H1 (cell line): ENCODE data around the gene MCM3AP. TPM values are rescaled to one million over a fixed set of nuclear protein-coding genes. Genes with fewer than 3 reads are reported as not detected.

Experiments
- CTCF ChIA-PET: fragments of 300-600 bp; sonication (Branson Sonifier 250); formaldehyde crosslinking; loops from one replicate; lab custom pipeline; 2021; ENCODE audit not compliant: partially characterized antibody; lab: Charles Lee
- POLR2A ChIA-PET: fragments of 300-600 bp; sonication (Branson Sonifier 250); formaldehyde crosslinking; loops from one replicate; lab custom pipeline; 2021; ENCODE audit warnings: inconsistent platforms; ENCODE audit not compliant: partially characterized antibody; lab: Charles Lee
- DNase-seq, 2 experiments: peaks; one replicate each; pipeline versions ENCODE4 v3.0.0 to v3.0.0-alpha.2; 2010 to 2022; ENCODE audit warnings: low spot score in 2 of 2, low read depth in 1 of 2, mixed read lengths in 1 of 2
- FAIRE-seq: peaks from 2 replicates; lab custom pipeline; 2011; peaks lifted over from hg19 to GRCh38; lab: Jason Lieb, UNC
- H2AFZ ChIP-seq: 2 replicates; pipeline ENCODE4 v1.8.1; 2012; ENCODE audit warnings: low read length, inconsistent platforms
- H2AK5ac ChIP-seq: 2 replicates; pipeline ENCODE4 v1.6.1; 2013; ENCODE audit warnings: low read depth, low read length
- H2BK120ac ChIP-seq: replicated peaks from 2 replicates; pipeline ENCODE3; 2013; ENCODE audit warnings: low read depth, low read length, inconsistent platforms
- H2BK12ac ChIP-seq: 2 replicates; pipeline ENCODE4 v1.6.1; 2013; ENCODE audit warnings: low read depth, low read length
- H2BK15ac ChIP-seq: 2 replicates; pipeline ENCODE4 v1.6.1; 2013; ENCODE audit warnings: low read length
- H2BK20ac ChIP-seq: 2 replicates; pipeline ENCODE4 v1.6.1; 2013; ENCODE audit warnings: low read length
- H2BK5ac ChIP-seq: 2 replicates; pipeline ENCODE4 v1.6.1; 2013; ENCODE audit warnings: low read depth, low read length
- H3K14ac ChIP-seq: 2 replicates; pipeline ENCODE4 v1.6.1; 2013; ENCODE audit warnings: inconsistent platforms; ENCODE audit not compliant: insufficient read length
- H3K18ac ChIP-seq: 2 replicates; pipeline ENCODE4 v1.6.1; 2013; ENCODE audit warnings: low read length; ENCODE audit errors: extremely low read depth
- H3K23ac ChIP-seq: 2 replicates; pipeline ENCODE4 v1.6.1; 2013; ENCODE audit warnings: inconsistent platforms; ENCODE audit not compliant: insufficient read length
- H3K23me2 ChIP-seq: 2 replicates; pipeline ENCODE4 v1.6.1; 2013; ENCODE audit warnings: low read depth, low read length
- H3K27ac ChIP-seq: 2 replicates; pipeline ENCODE4 v1.6.1; 2011; ENCODE audit warnings: low read depth, low read length, inconsistent platforms
- H3K27me3 ChIP-seq, 4 experiments: replicated peaks in 1 of 4; 1 replicate in 1 of 4; 2 replicates in 3 of 4; pipeline versions ENCODE4 v1.6.1 to v1.8.1; 2011 to 2013; ENCODE audit warnings: low read length in 3 of 4, mild to moderate bottlenecking in 3 of 4, inconsistent platforms in 2 of 4, mixed read lengths in 2 of 4, moderate library complexity in 1 of 4; ENCODE audit not compliant: control insufficient read depth in 3 of 4, insufficient read depth in 3 of 4; ENCODE audit errors: extremely low read depth in 1 of 4
- H3K36me3 ChIP-seq, 4 experiments: 2 replicates each; pipeline versions ENCODE4 v1.6.1 to v1.8.1; 2011 to 2013; ENCODE audit warnings: mild to moderate bottlenecking in 4 of 4, low read length in 3 of 4, moderate library complexity in 2 of 4, control low read depth in 1 of 4, inconsistent platforms in 1 of 4; ENCODE audit not compliant: insufficient read depth in 4 of 4, control insufficient read depth in 2 of 4
- H3K4ac ChIP-seq: replicated peaks from 2 replicates; pipeline ENCODE3; 2013; ENCODE audit warnings: low read length, low read depth, mixed read lengths, inconsistent platforms; ENCODE audit not compliant: insufficient read length
- H3K4me1 ChIP-seq, 4 experiments: replicated peaks in 1 of 4; 1 replicate in 1 of 4; 2 replicates in 3 of 4; pipeline versions ENCODE4 v1.6.1 to v1.8.1; 2011 to 2013; ENCODE audit warnings: low read length in 3 of 4, inconsistent platforms in 2 of 4, mixed read lengths in 1 of 4; ENCODE audit not compliant: insufficient read depth in 4 of 4, control insufficient read depth in 3 of 4
- H3K4me2 ChIP-seq, 2 experiments: 2 replicates each; pipeline versions ENCODE4 v1.6.1 to v1.8.1; 2011 to 2013; ENCODE audit warnings: low read depth in 2 of 2, low read length in 2 of 2, control low read depth in 1 of 2, inconsistent platforms in 1 of 2, mild to moderate bottlenecking in 1 of 2; ENCODE audit not compliant: insufficient read depth in 1 of 2
- H3K4me3 ChIP-seq, 4 experiments: fragments of 200-600, 300-600 bp in 1 of 4; sonication (generic), shearing (Covaris generic), sonication (Bioruptor Twin) in 1 of 4; 2 replicates each; pipeline versions ENCODE4 v1.5.1 to v1.8.1; 2011 to 2016; ENCODE audit warnings: low read length in 4 of 4, low read depth in 3 of 4, control low read depth in 2 of 4, inconsistent platforms in 2 of 4, mild to moderate bottlenecking in 2 of 4, mixed read lengths in 1 of 4, moderate library complexity in 1 of 4; ENCODE audit not compliant: insufficient read depth in 2 of 4; ENCODE audit errors: extremely low read depth in 1 of 4
- H3K56ac ChIP-seq: replicated peaks from 2 replicates; pipeline ENCODE3; 2013; ENCODE audit warnings: low read depth, mild to moderate bottlenecking, mixed read lengths, low read length, inconsistent platforms; ENCODE audit not compliant: insufficient read length
- H3K79me1 ChIP-seq: 2 replicates; pipeline ENCODE4 v1.6.1; 2013; ENCODE audit warnings: low read depth, low read length, control low read depth
- H3K79me2 ChIP-seq, 2 experiments: 2 replicates each; pipeline versions ENCODE4 v1.6.1 to v1.8.1; 2012 to 2013; ENCODE audit warnings: low read length in 2 of 2, mild to moderate bottlenecking in 2 of 2, inconsistent platforms in 1 of 2; ENCODE audit not compliant: insufficient read depth in 2 of 2, control insufficient read depth in 1 of 2
- H3K9ac ChIP-seq, 4 experiments: replicated peaks in 1 of 4; 1 replicate in 1 of 4; 2 replicates in 3 of 4; pipeline versions ENCODE4 v1.6.1 to v1.8.1; 2011 to 2013; ENCODE audit warnings: low read depth in 3 of 4, low read length in 3 of 4, control low read depth in 2 of 4, mild to moderate bottlenecking in 2 of 4, moderate library complexity in 2 of 4, inconsistent platforms in 1 of 4; ENCODE audit errors: extremely low read depth in 1 of 4
- H3K9me3 ChIP-seq, 2 experiments: 2 replicates each; pipeline versions ENCODE4 v1.6.1 to v1.8.1; 2012 to 2013; ENCODE audit warnings: mild to moderate bottlenecking in 2 of 2, moderate library complexity in 2 of 2, control low read depth in 1 of 2, inconsistent platforms in 1 of 2, low read depth in 1 of 2, low read length in 1 of 2, mixed read lengths in 1 of 2; ENCODE audit not compliant: insufficient read depth in 2 of 2
- H4K20me1 ChIP-seq, 2 experiments: replicated peaks in 1 of 2; 2 replicates each; pipeline versions ENCODE3 to v1.8.1; 2011 to 2013; ENCODE audit warnings: inconsistent platforms in 2 of 2, low read length in 2 of 2, mild to moderate bottlenecking in 1 of 2; ENCODE audit not compliant: insufficient read depth in 2 of 2, control insufficient read depth in 1 of 2
- H4K5ac ChIP-seq: 2 replicates; pipeline ENCODE4 v1.6.1; 2013; ENCODE audit warnings: low read length, low read depth, mixed read lengths, inconsistent platforms; ENCODE audit not compliant: insufficient read length
- H4K8ac ChIP-seq: 2 replicates; pipeline ENCODE4 v1.8.0; 2013; ENCODE audit warnings: mild to moderate bottlenecking, moderate library complexity, low read length, inconsistent platforms; ENCODE audit not compliant: insufficient read depth; ENCODE audit errors: extremely low read depth
- H4K91ac ChIP-seq: replicated peaks from 2 replicates; pipeline ENCODE3; 2013; ENCODE audit warnings: low read length, mixed read lengths, inconsistent platforms; ENCODE audit not compliant: insufficient read length
- BCL11A ChIP-seq, 2 experiments: IDR thresholded peaks; one replicate each; pipeline ENCODE4 v1.6.1; 2011; ENCODE audit warnings: low read depth in 2 of 2, low read length in 2 of 2, mild to moderate bottlenecking in 2 of 2
- CBX5 ChIP-seq: fragments of 300-800, 300-1000 bp; sonication (generic); IDR thresholded peaks from 2 replicates; pipeline ENCODE4 v1.7.1; 2016; ENCODE audit warnings: antibody characterized with exemption, low read length, low read depth
- CREB1 ChIP-seq: IDR thresholded peaks from 2 replicates; pipeline ENCODE4 v1.6.1; 2012; ENCODE audit warnings: inconsistent platforms
- JUN ChIP-seq: IDR thresholded peaks from 2 replicates; pipeline ENCODE4 v1.6.1; 2011; ENCODE audit warnings: low read depth, mild to moderate bottlenecking, improper control_type of control experiment, low read length
- KDM1A ChIP-seq: fragments of 200-600, 300-600 bp; sonication (generic); IDR thresholded peaks from 2 replicates; pipeline ENCODE4 v1.7.1; 2016; ENCODE audit warnings: mild to moderate bottlenecking, low read length, borderline replicate concordance
- RFX5 ChIP-seq: IDR thresholded peaks from 2 replicates; pipeline ENCODE4 v1.6.1; 2011; ENCODE audit warnings: low read depth, low read length, improper control_type of control experiment, borderline replicate concordance
- TAF1 ChIP-seq: IDR thresholded peaks from 2 replicates; pipeline ENCODE4 v1.6.1; 2011; ENCODE audit warnings: mild to moderate bottlenecking, low read depth, low read length
- TAF7 ChIP-seq: optimal IDR thresholded peaks from 2 replicates; pipeline ENCODE3; 2011; ENCODE audit warnings: low read depth, mild to moderate bottlenecking, inconsistent platforms, low read length, moderate library complexity, borderline replicate concordance
- ZNF274 ChIP-seq: IDR thresholded peaks from 2 replicates; pipeline ENCODE4 v1.7.0; 2012; ENCODE audit warnings: low read length, borderline replicate concordance; ENCODE audit errors: extremely low read depth
- WGBS, 2 experiments: shearing (Covaris generic) in 1 of 2; methylation state at CpG; one replicate each; pipeline versions ENCODE4 v1.1.6 to v1.1.7; 2013 to 2015; ENCODE audit warnings: low lambda C conversion rate in 2 of 2, mixed read lengths in 2 of 2, inconsistent platforms in 1 of 2, low coverage in 1 of 2, missing lambda C conversion rate in 1 of 2; ENCODE audit not compliant: insufficient replicate concordance in 2 of 2, insufficient coverage in 1 of 2, insufficient read length in 1 of 2; ENCODE audit errors: extremely low coverage in 1 of 2, missing lambda C conversion rate in 1 of 2; 5-methylcytosine and 5-hydroxymethylcytosine counted together
- polyA plus RNA-seq, 7 experiments: library from polyadenylated mRNA; depleted of rRNA in 3 of 7; stranded (reverse) in 5 of 7; unstranded in 2 of 7; fragments of >200 nt in 5 of 7; fragments of 200-250 nt in 2 of 7; gene quantifications; 1 replicate in 5 of 7; 2 replicates in 1 of 7; 4 replicates in 1 of 7; pipeline versions ENCODE4 v1.2.1 to v1.2.3, GENCODE V29; 2011 to 2013; ENCODE audit warnings: missing spikeins in 2 of 7, mixed read lengths in 2 of 7
- total RNA-seq: library from RNA; stranded (reverse); fragmentation: NEBNext Ultra II Directional; extraction: Animal tissue kit (Norgen Biotek cat#: 25700); gene quantifications from 2 replicates; pipeline ENCODE4 v1.2.1, GENCODE V29; 2021

The MCM3AP gene
- total and polyA plus RNA-seq, 2 of the 8 experiments (the other 6 are each of a cell fraction or from before 2014, with no cell fraction given): 37.2 to 119 TPM

DNA sequence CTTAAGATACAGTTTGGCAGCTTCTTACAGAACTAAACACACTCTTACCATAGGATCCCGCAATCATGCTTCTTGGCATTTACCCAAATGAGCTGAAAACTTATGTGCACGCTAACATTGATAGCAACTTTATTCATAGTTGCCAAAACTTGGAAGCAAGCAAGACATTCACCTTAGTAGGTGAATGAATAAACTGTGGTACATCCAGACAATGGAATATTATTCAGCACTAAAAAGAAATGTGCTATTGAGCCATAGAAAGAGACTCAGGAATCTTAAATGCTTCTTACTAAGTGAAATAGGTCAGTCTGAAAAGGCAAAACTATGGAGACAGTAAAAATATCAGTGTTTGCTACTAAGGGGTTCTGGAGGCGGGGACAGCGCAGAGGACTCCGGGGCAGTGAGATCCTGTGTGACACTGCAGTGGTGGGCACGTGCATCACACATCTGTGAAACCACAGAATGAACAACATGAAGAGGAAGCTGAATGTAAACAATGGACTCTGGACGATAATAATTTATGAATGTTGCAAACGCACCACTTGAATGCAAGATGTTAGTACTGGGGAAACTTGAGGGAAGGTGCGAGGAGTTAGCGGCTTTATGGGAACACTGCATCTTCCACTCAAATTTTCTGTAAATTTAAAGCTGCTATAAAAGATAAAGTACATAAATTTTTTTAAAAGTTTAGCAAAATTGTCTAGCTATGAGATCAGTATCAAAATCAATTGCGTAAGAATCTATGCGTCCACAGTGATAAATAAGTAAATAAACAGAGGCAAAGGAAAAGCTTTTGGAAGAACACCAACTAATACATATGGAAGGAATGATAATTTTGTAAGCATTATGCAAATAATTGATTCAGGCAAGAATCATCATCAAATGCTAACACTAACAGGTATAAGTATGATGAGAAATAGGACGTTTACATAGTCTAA lies 85.7 kb downstream of the MCM3AP start:
- ChIA-PET CTCF (interaction anchor here (0.6 to 1.1 kb wide), 3 partner anchors 23 to 52 kb away, joined by 3 to 4 read pairs (median 3); no protein-coding TSS in a partner anchor), POLR2A (no interaction called here)
- H3K36me3 ChIP-seq: peaks cover 4 to 34% (median 20%) of the 10 kb centered on the region in 4 experiments; a peak in 6 of 8 replicates

More for the DNA sequence above, 85.7 kb downstream of the MCM3AP start:
- Histone ChIP-seq H3K23me2 (no peaks in the 10 kb centered on the region), H3K4me3 (no peak overlapping the region), H3K14ac (no peak overlapping the region), H4K8ac (no peak overlapping the region), H3K79me1 (no peaks in the 10 kb centered on the region; the same call in 1 of the 2 replicates), H3K4me1 (no peaks in the 10 kb centered on the region), H3K4ac (no peak overlapping the region), H3K9ac (no peak overlapping the region), H2BK20ac (no peak overlapping the region), H3K79me2 (no peaks in the 10 kb centered on the region), H3K27me3 (no peaks in the 10 kb centered on the region), H3K23ac (no peak overlapping the region), H3K27ac (no peak overlapping the region), H2BK120ac (no peak overlapping the region), H3K56ac (no peak overlapping the region), H2BK5ac (no peak overlapping the region), H4K91ac (no peak overlapping the region), H3K9me3 (no peaks in the 10 kb centered on the region), H2AK5ac (no peak overlapping the region), H2BK12ac (no peak overlapping the region), H4K5ac (no peak overlapping the region), H2BK15ac (no peak overlapping the region), H4K20me1 (peaks cover 0 to 7% of the 10 kb centered on the region in 2 experiments), H2AFZ (no peak overlapping the region), H3K4me2 (no peak overlapping the region), H3K18ac (no peak overlapping the region)
- DNase-seq: no peak
- no peak for FAIRE-seq
- no peak for TF ChIP-seq JUN
- TF ChIP-seq ZNF274: no peak
- TF ChIP-seq BCL11A (IDR thresholded peaks at IDR 0.05; ENCODE audit: low read depth in 2 of 2, low read length in 2 of 2): no peak
- TF ChIP-seq TAF7: no peak
- no peak for TF ChIP-seq CBX5
- no peak for TF ChIP-seq RFX5
- TF ChIP-seq CREB1: no peak
- TF ChIP-seq TAF1: no peak
- no peak for TF ChIP-seq KDM1A
- 79% methylated on average over 13 of the region's 13 CpGs; no CpG with 5 or more reads in 1 of the 2 experiments for WGBS, 2 experiments
